Measurements from ENCODE around the gene HDGFL2.

The HDGFL2 gene

GRCh38 chr19:4472174-4472974 lies at the start of gene HDGFL2:
HDGFL2 (plus strand) TSS chr19:4472297; CDS start chr19:4472351, 54 bp downstream.
- DNase-seq (ENCODE audit: low read depth in 1 of 2, low spot score in 1 of 2) = no peak

GRCh38 chr19:4423416-4424126 lies 48.5 kb upstream of the HDGFL2 start:
- DNase-seq (ENCODE audit: low read depth in 1 of 2, low spot score in 1 of 2) = no peak

- no peak for DNase-seq (ENCODE audit: low read depth in 1 of 2, low spot score in 1 of 2)
These were observed 46.6 kb upstream of the HDGFL2 start for GRCh38 chr19:4425537-4425936.

DNA sequence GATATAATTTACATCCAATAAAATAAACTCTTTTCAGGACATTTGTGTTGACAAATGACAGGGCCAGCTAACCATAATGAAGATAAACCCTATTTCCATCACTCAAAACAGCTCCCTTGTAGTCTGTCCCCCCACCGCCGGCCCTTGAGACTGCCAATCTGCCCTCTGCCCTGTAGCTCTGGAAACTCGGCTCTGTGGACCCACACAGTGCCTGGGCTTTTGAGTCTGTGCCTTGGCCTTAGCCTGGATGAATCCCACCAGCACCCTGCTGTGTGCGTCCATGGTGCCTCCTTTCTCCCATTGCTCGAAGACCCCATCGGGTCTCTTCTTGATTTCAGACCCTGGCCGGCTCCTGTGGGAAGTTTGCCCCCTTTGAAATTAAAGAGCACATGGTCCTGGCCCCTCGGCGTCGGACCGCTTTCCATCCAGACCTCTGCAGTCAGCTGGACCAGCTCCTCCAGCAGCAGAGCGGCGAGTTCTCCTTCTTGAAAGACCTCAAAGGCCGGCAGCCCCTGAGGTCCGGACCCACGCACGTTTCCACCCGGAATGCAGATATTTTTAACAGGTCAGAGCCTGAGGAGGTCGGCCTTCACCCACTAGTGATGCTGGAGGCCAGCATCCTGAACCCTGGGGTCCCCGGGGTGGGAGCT lies 43.6 kb upstream of the HDGFL2 start:
- no peak for DNase-seq (ENCODE audit: low read depth in 1 of 2, low spot score in 1 of 2)

GRCh38 chr19:4429256-4429655 lies 42.8 kb upstream of the HDGFL2 start:
- no peak for DNase-seq (ENCODE audit: low read depth in 1 of 2, low spot score in 1 of 2)

GRCh38 chr19:4429771-4430171 lies 42.3 kb upstream of the HDGFL2 start:
- DNase-seq (ENCODE audit: low read depth in 1 of 2, low spot score in 1 of 2) = no peak

- DNase-seq (ENCODE audit: low read depth in 1 of 2, low spot score in 1 of 2) = no peak
These were observed 41.3 kb upstream of the HDGFL2 start for GRCh38 chr19:4430760-4431159.

- DNase-seq (ENCODE audit: low read depth in 1 of 2, low spot score in 1 of 2) = no peak
These were observed 40.8 kb upstream of the HDGFL2 start for GRCh38 chr19:4431296-4431695.

GRCh38 chr19:4431808-4432674 lies 40.1 kb upstream of the HDGFL2 start:
- no peak for DNase-seq (ENCODE audit: low read depth in 1 of 2, low spot score in 1 of 2)

DNA sequence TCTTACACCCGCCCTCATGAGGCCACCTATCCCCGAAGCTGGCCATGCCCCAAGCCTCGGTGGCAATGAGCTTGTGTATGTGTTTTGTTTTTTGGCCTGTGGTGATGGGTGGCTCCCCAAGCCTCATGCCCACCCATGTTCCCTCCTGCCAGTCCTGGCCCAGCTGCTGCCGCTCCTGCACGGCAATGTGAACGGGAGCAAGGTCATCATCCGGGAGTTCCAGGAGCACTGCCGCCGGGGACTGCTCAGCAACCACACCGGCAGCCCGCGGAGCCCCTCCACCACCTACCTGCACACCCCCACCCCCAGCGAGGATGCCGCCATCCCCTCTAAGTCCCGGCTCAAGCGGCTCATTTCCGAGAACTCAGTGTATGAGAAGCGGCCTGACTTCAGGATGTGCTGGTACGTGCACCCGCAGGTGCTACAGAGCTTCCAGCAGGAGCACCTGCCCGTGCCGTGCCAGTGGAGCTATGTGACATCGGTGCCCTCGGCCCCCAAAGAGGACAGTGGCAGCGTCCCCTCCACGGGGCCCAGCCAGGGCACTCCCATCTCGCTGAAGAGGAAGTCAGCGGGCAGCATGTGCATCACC lies 39.1 kb upstream of the HDGFL2 start:
- no peak for DNase-seq (ENCODE audit: low read depth in 1 of 2, low spot score in 1 of 2)

DNA sequence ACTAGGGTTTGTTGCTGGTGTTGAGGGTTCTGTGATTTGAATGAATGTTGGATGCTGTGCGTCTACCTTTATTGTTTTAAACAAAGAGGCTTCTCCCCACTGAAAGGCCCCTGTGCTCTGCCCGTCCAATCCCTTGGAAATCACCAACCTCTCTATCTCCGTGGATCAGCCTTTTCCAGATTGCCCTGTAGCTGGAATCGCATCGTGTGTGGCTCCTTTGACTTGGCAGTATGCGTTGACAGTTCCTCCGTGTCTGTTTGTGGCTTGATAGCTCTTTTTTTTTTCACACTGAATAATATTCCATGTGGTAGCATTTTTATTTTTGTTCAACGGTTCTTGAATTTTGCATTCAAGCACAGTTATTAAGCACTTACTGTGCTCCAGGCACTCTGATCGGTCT lies 37.7 kb upstream of the HDGFL2 start:
- no peak for DNase-seq (ENCODE audit: low read depth in 1 of 2, low spot score in 1 of 2)

GRCh38 chr19:4436231-4436630 lies 35.9 kb upstream of the HDGFL2 start:
- no peak for DNase-seq (ENCODE audit: low read depth in 1 of 2, low spot score in 1 of 2)

DNA sequence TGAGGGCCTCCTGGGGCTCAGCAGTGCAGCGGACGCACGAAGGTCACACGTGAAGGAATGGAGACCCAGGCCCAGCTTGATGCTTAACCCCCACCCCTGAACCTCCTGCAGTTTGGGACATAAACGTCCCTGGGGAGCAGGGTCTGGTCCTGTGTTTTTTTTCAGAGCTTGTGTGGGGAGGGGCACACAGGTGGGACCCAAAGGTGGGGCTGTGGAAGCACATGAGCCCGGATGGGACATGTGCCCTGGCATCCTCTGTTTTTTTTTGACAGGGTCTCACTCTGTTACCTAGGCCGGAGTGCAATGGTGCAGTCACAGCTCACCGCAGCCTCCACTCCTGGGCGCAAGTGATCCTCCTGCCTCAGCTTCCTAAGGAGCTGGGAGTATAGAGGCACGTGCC lies 35.0 kb upstream of the HDGFL2 start:
- DNase-seq (ENCODE audit: low read depth in 1 of 2, low spot score in 1 of 2) = no peak

- no peak for DNase-seq (ENCODE audit: low read depth in 1 of 2, low spot score in 1 of 2)
These were observed 32.9 kb upstream of the HDGFL2 start for GRCh38 chr19:4439243-4439642.

GRCh38 chr19:4441994-4442818 lies 29.9 kb upstream of the HDGFL2 start:
- DNase-seq (ENCODE audit: low read depth in 1 of 2, low spot score in 1 of 2) = no peak

GRCh38 chr19:4442819-4443146 lies 29.3 kb upstream of the HDGFL2 start:
- no peak for DNase-seq (ENCODE audit: low read depth in 1 of 2, low spot score in 1 of 2)

- DNase-seq (ENCODE audit: low read depth in 1 of 2, low spot score in 1 of 2) = no peak
These were observed 28.9 kb upstream of the HDGFL2 start for GRCh38 chr19:4443188-4443587.

GRCh38 chr19:4443966-4444764 lies 27.9 kb upstream of the HDGFL2 start:
- no peak for DNase-seq (ENCODE audit: low read depth in 1 of 2, low spot score in 1 of 2)

All from activated CD4-positive, alpha-beta T cell treated with anti-CD3 and anti-CD28 coated beads, Interleukin-2, amount 50 U/mL, for 24 hours (primary cell).